Immature natural killer cell (primary cell): ENCODE measurements around the gene ST3GAL2. TPM values are rescaled to one million over a fixed set of nuclear protein-coding genes. Genes with fewer than 3 reads are reported as not detected.

ENCODE experiments used
- DNase-seq, 3 donors: peaks; one replicate each; pipeline ENCODE4 v3.0.0; 2022; ENCODE audit warnings: mixed read lengths in 1 of 3
- H3K27ac Mint-ChIP-seq, 6 donors: one replicate each; pipeline ENCODE4 v1.8.0; 2020; ENCODE audit warnings: mixed read lengths in 6 of 6, mild to moderate bottlenecking in 5 of 6, inconsistent platforms in 4 of 6, moderate library complexity in 3 of 6
- H3K27me3 Mint-ChIP-seq, 3 donors: one replicate each; pipeline ENCODE4 v1.8.0; 2020 to 2021; ENCODE audit warnings: low read depth in 3 of 3, mild to moderate bottlenecking in 3 of 3, mixed read lengths in 3 of 3, moderate library complexity in 3 of 3, inconsistent platforms in 1 of 3
- H3K36me3 Mint-ChIP-seq, 3 donors: one replicate each; pipeline ENCODE4 v1.8.0; 2020; ENCODE audit warnings: mixed read lengths in 3 of 3, inconsistent platforms in 2 of 3, mild to moderate bottlenecking in 2 of 3
- H3K4me1 Mint-ChIP-seq, 2 donors: one replicate each; pipeline ENCODE4 v1.8.0; 2020; ENCODE audit warnings: inconsistent platforms in 2 of 2, mild to moderate bottlenecking in 2 of 2, mixed read lengths in 2 of 2, moderate library complexity in 1 of 2
- H3K4me3 Mint-ChIP-seq, 5 donors: one replicate each; pipeline ENCODE4 v1.8.0; 2020; ENCODE audit warnings: mild to moderate bottlenecking in 5 of 5, mixed read lengths in 5 of 5, inconsistent platforms in 3 of 5, moderate library complexity in 3 of 5
- H3K9me3 Mint-ChIP-seq, 6 donors: one replicate each; pipeline ENCODE4 v1.8.0; 2020; ENCODE audit warnings: mild to moderate bottlenecking in 6 of 6, mixed read lengths in 6 of 6, inconsistent platforms in 4 of 6, moderate library complexity in 3 of 6
- polyA plus RNA-seq, 3 donors: library from polyadenylated mRNA; unstranded; fragments of 300-500 nt; fragmentation: Illumina TruSeq; gene quantifications; one replicate each; pipeline ENCODE4 v1.2.3, GENCODE V29; 2021

ST3GAL2 gene
- polyA plus RNA-seq, 3 donors from 2014 or later: 11.1 to 20.7 (median 17.4) TPM

DNA sequence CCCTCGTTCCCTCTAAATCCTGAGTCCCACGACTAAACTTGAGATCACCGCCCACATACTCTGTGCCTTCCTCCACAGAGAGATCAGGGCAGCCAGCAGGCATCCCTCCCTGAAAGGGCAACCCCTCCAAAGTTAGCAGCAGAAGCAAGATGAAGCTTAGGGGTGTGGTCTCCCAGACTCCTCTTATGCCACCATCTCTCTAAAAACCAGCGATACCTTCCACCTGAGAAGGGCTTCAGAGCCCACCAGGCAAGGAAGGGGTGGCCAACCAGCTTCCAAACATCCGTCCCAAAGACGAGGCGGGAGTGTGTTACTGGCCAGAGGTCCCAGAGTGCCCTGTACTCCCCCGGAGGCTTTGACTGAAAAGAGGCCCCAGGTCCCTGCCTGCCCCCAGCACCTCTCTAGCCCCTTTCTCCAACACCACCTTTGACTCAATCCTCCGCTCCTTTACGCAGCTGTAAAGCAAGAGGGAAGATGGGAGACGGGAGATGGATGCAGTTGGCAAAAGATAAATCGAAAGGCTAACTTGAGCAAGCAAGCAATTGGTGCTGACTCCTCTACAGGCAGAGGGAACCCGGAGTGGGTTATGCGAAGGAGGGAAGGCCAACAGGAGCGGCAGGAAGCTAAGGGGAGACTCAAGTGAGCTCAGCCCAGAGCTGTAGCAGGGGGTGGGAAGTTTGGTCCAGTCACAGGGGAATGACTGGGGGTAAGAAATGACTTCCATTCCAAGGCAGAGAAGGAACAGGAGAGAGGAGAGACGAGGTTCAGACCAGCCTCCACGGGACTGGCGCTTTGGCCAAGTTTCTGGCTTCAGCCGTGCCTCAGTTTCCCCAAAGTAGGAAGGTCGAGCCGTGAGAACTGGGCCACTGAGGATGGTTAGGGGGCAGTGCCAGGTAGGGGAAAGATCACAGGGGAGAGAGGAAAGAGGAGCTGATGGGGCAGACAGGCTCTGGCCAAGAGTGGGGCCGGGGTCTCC lies 1.0 kb downstream of the ST3GAL2 start:
- peaks cover 38 to 49% of the 10 kb centered on the region in 2 donors for H3K4me1 Mint-ChIP-seq
- H3K36me3 Mint-ChIP-seq: peaks cover 0 to 4% (median 0%) of the 10 kb centered on the region in 3 donors
- DNase-seq: no peak
- peaks cover 0 to 4% (median 2%) of the 10 kb centered on the region in 3 donors for H3K27me3 Mint-ChIP-seq
- peak overlapping the region; percentile 73 to 89 (median 84) for H3K27ac Mint-ChIP-seq
- no peaks in the 10 kb centered on the region for H3K9me3 Mint-ChIP-seq
- H3K4me3 Mint-ChIP-seq: peak overlapping the region; percentile 89 to 98 (median 92)

DNA sequence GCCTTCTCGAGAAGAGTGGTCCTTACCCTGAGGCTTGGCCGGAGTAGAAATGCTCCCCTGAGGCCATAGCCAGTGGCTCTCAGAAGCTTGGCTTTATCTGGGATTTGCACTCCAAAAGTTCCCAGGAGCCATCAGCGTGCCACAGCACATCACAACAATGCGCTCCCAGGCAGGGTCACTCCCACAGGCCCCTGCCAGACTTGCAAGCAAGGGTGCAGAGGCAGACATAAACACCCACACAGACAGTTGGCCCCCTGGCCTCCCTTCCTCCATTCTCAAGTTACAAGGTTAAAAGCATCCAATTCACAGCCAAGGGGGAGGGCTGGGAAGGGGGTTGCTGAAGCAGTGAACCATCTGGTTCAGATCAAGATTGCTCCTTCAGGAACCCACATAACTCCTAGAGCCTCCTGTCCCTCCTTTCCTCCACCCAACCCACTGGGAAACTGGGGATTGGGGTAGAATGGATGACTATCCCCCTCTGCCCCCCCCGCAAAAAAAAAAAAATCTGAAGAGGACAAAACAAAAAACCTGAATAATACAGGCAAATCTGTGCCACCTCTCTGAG lies 1.8 kb downstream of the ST3GAL2 start:
- Mint-ChIP-seq H3K4me3 (peak overlapping the region; percentile 89 to 98 (median 92)), H3K36me3 (peaks cover 0 to 4% (median 0%) of the 10 kb centered on the region in 3 donors), H3K27me3 (peaks cover 0 to 2% (median 2%) of the 10 kb centered on the region in 3 donors), H3K9me3 (no peaks in the 10 kb centered on the region), H3K4me1 (peaks cover 41 to 57% of the 10 kb centered on the region in 2 donors), H3K27ac (peak overlapping the region; percentile 73 to 88 (median 84))
- DNase-seq: no peak

DNA sequence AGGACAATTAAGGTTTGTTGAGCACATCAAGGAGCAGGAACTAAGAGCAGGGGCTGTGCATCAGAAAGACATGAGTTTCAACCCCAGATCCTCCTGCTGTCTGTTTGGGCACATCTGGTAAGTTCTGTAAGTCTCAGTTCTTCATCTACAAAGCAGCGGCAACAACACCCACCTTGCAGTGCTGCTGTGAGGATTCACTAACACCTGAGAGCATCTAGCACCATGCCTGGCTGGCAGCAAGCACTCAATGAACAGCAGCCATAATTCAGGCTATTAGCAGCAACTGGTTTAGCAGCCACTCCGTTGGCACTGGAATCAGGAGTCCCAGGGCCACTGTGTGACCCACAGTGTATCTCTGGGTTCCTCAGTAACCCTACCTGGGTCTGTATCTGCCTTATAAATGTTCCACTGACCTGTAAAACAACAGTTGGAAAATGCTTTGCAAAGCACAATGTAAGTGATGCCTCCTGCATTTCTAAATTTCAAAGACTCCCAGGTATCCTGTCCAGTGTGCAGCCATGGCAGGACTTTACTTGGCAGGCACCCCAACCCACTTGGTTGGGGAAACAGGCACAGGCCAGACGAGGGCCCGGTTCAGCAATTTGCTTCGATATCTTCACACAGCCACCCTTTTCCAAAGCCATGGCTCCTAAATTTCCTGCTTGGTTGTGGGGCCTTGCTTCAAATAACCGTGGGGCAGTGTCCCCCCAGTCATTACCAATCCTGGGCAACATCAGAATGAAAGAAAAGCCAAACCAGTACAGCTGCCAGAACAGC lies 4.2 kb downstream of the ST3GAL2 start:
- peaks cover 54 to 73% of the 10 kb centered on the region in 2 donors for H3K4me1 Mint-ChIP-seq
- H3K9me3 Mint-ChIP-seq: no peaks in the 10 kb centered on the region
- no peak for DNase-seq
- peaks cover 0 to 2% (median 1%) of the 10 kb centered on the region in 3 donors for H3K27me3 Mint-ChIP-seq
- no peak overlapping the region for H3K4me3 Mint-ChIP-seq
- H3K27ac Mint-ChIP-seq: peak overlapping the region in 1 of 6 donors; percentile 8
- peaks cover 0 to 4% (median 0%) of the 10 kb centered on the region in 3 donors for H3K36me3 Mint-ChIP-seq

DNA sequence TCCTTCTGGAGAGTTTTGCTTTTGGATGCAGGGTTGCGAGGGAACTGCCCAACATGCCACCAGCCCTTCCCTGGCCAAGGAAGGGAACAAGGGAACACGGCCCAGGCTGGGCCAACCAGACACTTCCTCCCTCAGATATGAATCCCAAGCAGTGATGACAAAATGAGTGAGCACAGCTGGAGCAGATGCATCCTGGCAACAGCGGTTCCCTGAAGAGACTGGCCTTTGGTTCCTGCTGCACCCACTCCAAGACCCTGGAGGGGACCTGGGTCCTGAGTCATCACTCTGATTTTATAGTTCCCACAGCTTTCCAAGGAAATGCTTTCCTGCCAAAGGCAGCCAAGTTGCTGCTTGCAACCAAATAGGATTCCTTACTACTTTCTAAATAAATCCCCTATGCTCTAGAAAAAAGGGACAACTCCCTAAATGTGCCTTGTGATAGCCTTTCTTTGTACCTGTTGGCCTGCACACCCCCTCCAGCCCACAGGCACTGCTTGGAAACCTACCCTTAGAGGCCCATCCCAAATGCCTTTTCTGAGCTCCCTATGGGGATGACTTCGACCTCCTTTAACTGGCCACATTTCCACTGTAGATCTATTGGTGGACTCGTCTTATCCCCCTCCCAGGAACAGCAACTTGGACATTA lies 5.3 kb downstream of the ST3GAL2 start:
- H3K27me3 Mint-ChIP-seq: peaks cover 0 to 2% (median 1%) of the 10 kb centered on the region in 3 donors
- peaks cover 0 to 4% (median 0%) of the 10 kb centered on the region in 3 donors for H3K36me3 Mint-ChIP-seq
- DNase-seq: no peak
- H3K4me3 Mint-ChIP-seq: no peak overlapping the region
- no peaks in the 10 kb centered on the region for H3K9me3 Mint-ChIP-seq
- peak overlapping the region in 4 of 6 donors; percentile 10 to 51 (median 42) for H3K27ac Mint-ChIP-seq
- H3K4me1 Mint-ChIP-seq: peaks cover 59 to 74% of the 10 kb centered on the region in 2 donors

DNA sequence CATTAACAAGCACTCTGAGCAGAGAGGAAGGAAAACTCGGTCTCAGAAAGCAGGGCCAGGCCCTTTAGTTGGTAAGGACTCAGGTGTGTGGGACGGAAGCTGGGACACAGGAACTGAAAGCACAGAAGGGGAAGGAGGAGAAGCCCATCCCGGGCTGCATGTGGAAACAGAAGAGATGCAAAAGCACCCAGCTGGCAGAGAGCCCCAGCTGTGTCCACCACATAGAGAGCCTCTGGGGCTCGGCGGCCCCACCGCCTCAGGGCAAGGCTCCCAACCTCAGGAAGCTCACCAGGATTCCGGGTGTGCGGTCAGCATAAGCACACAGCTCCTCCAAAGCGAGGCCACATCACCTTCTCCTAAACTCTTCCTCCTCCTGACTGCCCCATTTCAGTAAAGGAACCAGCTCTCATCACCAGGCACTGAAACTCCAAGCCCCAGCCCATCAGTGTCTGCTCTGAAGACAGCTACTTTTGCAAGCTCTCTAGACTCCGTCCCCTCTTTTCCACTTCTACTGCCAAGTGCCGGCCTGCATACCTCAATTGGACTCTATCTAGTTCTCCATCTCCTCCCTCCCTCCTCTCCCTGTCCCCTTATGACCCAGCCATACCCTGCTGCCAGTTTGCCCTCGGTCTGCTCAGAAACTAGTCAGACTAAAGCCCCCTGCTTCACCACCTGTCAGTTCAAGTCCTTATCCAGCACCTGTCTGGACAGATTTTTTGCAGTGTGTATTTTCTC lies 6.0 kb downstream of the ST3GAL2 start:
- Mint-ChIP-seq H3K4me3 (peak overlapping the region in 2 of 5 donors; percentile 4 to 32), H3K27me3 (peaks cover 0 to 4% (median 1%) of the 10 kb centered on the region in 3 donors), H3K27ac (peak overlapping the region in 3 of 6 donors; percentile 25 to 53 (median 51)), H3K36me3 (peaks cover 0 to 4% (median 0%) of the 10 kb centered on the region in 3 donors), H3K4me1 (peaks cover 61 to 76% of the 10 kb centered on the region in 2 donors), H3K9me3 (no peaks in the 10 kb centered on the region)
- no peak for DNase-seq

DNA sequence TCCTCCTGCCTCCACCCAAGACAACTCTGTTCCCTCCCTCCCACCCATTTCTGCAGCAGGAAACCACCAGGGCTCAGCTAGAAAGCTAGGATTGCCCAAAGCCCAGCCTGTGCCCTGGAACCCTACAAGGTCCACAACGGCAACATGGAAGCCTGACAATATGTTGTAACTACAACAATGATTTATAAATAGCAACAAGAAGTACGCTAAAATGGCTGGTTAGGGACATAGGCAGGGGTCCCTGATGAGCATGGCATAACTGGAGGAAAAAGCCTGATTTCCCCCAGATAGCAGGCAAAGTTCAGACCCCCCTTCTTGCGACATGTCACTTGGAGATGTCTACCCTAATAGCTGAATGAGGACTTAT lies 6.6 kb downstream of the ST3GAL2 start:
- Mint-ChIP-seq H3K4me1 (peaks cover 61 to 76% of the 10 kb centered on the region in 2 donors), H3K36me3 (peaks cover 0 to 4% (median 0%) of the 10 kb centered on the region in 3 donors), H3K4me3 (no peak overlapping the region), H3K9me3 (no peaks in the 10 kb centered on the region), H3K27ac (peak overlapping the region in 2 of 6 donors; percentile 25 to 53), H3K27me3 (peaks cover 0 to 4% (median 1%) of the 10 kb centered on the region in 3 donors)
- DNase-seq: no peak

DNA sequence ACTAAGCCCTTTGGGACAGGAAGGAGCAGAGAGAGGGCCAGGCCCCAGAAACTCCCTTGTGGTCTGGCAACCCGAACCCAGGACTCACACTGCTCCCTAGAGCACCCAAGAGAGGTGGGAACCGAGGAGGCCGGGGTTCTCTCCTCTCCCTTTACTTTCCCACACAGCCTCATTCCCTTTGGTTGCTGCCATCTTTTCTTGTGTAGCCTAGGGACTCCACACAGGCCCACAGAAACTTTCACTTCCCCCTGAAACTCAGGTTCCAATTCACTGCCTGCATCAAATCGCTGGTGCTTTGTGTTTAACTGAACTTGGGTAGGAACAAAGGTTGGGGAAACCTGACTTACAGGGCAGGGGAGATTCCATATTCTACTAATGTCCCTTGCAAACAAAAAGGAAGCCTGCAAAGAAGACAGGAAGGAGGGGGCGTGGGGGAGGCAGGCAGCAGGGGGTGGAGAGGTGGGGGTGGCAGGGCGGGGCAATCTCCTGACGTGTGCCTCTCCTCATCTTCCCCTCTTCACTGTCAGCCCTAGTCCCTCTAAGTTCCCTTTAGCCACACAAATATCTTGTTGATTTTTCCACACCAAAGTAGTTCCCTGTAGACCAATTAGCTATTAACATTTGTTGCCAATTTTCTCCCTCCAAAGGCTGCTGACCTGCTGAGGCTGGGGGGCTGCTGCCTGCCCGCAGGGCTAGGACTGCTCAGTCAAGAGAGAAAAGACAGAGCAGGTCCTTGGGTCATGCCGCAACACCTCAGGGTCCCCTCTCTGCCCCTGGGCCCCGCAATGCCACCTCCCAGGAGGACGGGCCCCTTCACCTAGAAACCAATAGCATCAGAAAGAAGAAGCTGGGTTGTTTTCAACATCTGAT lies 8.0 kb downstream of the ST3GAL2 start:
- peaks cover 57 to 67% of the 10 kb centered on the region in 2 donors for H3K4me1 Mint-ChIP-seq
- H3K4me3 Mint-ChIP-seq: peak overlapping the region; percentile 59 to 76 (median 74)
- H3K36me3 Mint-ChIP-seq: peaks cover 0 to 4% (median 0%) of the 10 kb centered on the region in 3 donors
- H3K9me3 Mint-ChIP-seq: no peaks in the 10 kb centered on the region
- H3K27ac Mint-ChIP-seq: peak overlapping the region; percentile 91 to 97 (median 93)
- H3K27me3 Mint-ChIP-seq: peaks cover 0 to 4% (median 1%) of the 10 kb centered on the region in 3 donors
- DNase-seq: peak; percentile 35 to 46 (median 38)

DNA sequence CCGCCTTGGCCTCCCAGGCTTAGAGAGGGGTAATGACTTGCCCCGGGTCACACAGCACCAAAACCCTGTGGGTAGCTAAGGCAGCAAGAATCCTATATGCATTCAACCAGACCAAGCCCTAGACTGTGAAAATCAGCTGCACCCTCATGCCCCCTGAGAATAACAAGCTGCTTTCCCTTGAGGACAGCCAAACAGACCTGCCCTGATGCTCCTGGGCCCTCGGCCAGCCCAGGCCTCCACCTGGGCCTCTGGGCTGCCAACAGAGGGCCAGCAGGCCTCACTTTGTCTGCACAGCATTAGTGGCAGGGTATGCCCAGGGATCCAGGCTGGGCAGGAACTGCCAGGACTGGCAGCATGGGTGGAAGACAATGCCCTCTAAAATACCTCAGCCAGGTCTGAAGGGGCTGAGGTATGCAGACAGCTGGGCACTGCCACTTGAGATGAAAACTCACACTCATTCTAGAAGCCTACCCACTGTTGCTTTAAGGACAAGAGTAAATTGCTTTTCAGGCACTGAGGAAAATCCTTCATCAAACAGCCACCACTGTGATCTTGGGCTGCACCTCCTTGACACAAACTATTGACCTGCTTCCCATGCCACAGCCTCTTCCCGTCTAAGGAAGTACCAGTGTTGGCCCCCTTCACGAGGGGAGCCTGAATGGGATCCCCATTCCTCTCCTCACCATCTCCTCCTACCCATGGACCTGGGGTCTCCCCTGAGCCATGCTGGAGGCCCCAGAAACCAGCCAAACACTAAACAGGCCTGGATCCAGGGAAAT lies 8.8 kb downstream of the ST3GAL2 start:
- no peak for DNase-seq
- H3K27ac Mint-ChIP-seq: peak overlapping the region; percentile 91 to 97 (median 93)
- H3K36me3 Mint-ChIP-seq: peaks cover 0 to 4% (median 0%) of the 10 kb centered on the region in 3 donors
- H3K9me3 Mint-ChIP-seq: no peaks in the 10 kb centered on the region
- H3K4me3 Mint-ChIP-seq: peak overlapping the region; percentile 59 to 76 (median 74)
- H3K27me3 Mint-ChIP-seq: peaks cover 0 to 4% (median 1%) of the 10 kb centered on the region in 3 donors
- peaks cover 58 to 67% of the 10 kb centered on the region in 2 donors for H3K4me1 Mint-ChIP-seq

DNA sequence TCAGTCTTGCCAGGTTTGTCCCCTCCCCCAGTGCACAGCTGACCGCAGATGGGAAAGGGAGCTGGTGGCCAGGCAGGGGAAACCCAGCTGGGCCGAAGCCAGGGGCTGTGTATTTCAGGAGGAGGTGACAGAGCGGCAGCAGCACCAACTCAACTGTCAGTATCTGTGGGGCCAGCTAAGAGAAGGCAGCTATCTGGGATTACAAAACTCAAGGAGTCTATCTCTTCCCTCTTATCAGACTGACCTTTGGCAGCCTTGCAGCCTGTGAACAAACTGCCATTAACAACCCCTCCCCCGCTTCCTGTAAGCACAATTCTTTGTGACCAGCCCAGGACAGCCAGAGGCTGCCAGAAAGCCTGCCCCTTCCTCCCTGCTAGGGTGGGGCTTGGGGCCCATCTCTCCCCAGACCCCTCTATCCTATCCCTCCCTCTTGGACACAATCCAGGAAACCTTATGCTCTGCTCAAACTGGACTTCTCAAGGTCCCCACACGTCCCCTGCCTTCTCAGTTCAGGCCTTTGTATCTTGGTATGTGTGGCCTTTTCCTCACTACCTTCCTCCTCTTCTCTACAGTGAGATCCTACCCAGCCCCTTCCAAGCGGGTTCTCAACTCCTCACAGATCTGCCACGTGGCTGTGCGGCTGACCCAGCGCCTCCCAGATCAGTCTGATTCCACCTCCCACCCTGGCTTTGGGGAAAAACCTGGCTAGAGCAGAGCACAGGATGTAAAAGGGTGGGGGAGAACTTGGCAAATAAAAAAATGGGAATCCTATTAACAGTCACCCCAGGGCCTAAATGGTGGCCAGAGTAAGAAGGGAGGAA lies 10.5 kb downstream of the ST3GAL2 start:
- Mint-ChIP-seq H3K27ac (peak overlapping the region; percentile 84 to 96 (median 90)), H3K36me3 (no peaks in the 10 kb centered on the region), H3K27me3 (peaks cover 0 to 2% (median 1%) of the 10 kb centered on the region in 3 donors), H3K9me3 (no peaks in the 10 kb centered on the region), H3K4me3 (peak overlapping the region; percentile 64 to 84 (median 80)), H3K4me1 (peaks cover 59% of the 10 kb centered on the region in 2 donors)
- DNase-seq: peak; percentile 39 to 61 (median 42)

DNA sequence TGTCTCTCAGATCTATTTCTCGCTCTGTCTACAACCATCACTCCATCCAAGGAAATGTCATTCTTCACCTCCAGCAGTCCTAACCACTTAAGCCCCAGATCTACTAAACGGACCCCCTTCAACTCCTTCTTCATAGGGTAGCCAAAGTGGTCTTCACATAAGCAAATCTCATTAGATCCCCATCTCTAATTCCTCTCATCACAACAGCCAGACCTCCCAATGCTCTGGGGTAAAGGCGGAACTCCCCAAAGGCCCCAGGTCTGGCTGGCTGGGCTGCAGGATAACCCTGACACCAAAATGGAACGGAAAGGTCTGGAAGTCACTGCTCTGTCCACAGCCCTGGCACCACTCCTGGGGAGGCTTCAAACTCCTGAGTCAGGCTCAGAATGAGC lies 11.1 kb downstream of the ST3GAL2 start:
- H3K27ac Mint-ChIP-seq: peak overlapping the region; percentile 84 to 96 (median 90)
- H3K9me3 Mint-ChIP-seq: no peaks in the 10 kb centered on the region
- peaks cover 0 to 2% (median 1%) of the 10 kb centered on the region in 3 donors for H3K27me3 Mint-ChIP-seq
- DNase-seq: no peak
- no peaks in the 10 kb centered on the region for H3K36me3 Mint-ChIP-seq
- peak overlapping the region; percentile 36 to 84 (median 80) for H3K4me3 Mint-ChIP-seq
- peaks cover 56% of the 10 kb centered on the region in 2 donors for H3K4me1 Mint-ChIP-seq
